HCT116 (cell line): ENCODE measurements around the gene ZMYM1. TPM values are rescaled to one million over a fixed set of nuclear protein-coding genes. Genes with fewer than 3 reads are reported as not detected.
"Not testable (repeated sequence)": the region's sequence is repeated elsewhere in the genome, so short reads cannot be mapped to it uniquely, and the experiment has no call there.

Experiments
- ATAC-seq: fragments of 200-7000 bp; cut with Tn5 transposase; 2 replicates; pipeline ENCODE4 v1.9.1; 2020; ENCODE audit warnings: mild to moderate bottlenecking, moderate library complexity
- BruUV-seq: library from RNA; stranded (reverse); fragments of 400-500 nt; replicated peaks from 2 replicates; lab custom pipeline; 2021; lab: Mats Ljungman, UMichigan
- CTCF ChIA-PET: fragments of 300-600 bp; sonication (Branson Sonifier 250); formaldehyde crosslinking; loops from one replicate; lab custom pipeline; 2021; ENCODE audit warnings: antibody characterized with exemption; lab: Charles Lee
- POLR2A ChIA-PET: fragments of 300-600, 350-600 bp; sonication (Branson Sonifier 250); formaldehyde crosslinking; loops from one replicate; lab custom pipeline; 2021; ENCODE audit warnings: antibody characterized with exemption; lab: Charles Lee
- RAD21 ChIA-PET, 2 experiments: fragments of 300-600 bp; sonication (Branson Sonifier 250); formaldehyde crosslinking; loops; one replicate each; lab custom pipeline; 2023; ENCODE audit warnings: low total read pairs in 2 of 2; ENCODE audit not compliant: uncharacterized antibody in 2 of 2, unreplicated experiment in 2 of 2, low non-redundant PET in 1 of 2; lab: Charles Lee
- DNase-seq: peaks from one replicate; pipeline ENCODE4 v3.0.0-alpha.2; 2010; ENCODE audit warnings: low read depth, low spot score
- H2AFZ ChIP-seq: fragments of 200-600 bp; shearing (Covaris generic), sonication (generic); 2 replicates; pipeline ENCODE4 v1.6.1; 2017; ENCODE audit warnings: low read depth, mixed run types, mixed read lengths, antibody characterized with exemption, low read length; ENCODE audit not compliant: poor library complexity, severe bottlenecking
- H3K27ac ChIP-seq: 2 replicates; pipeline ENCODE4 v1.5.1; 2012; ENCODE audit warnings: low read depth, low read length
- H3K27me3 ChIP-seq: fragments of 200-600 bp; sonication (generic); 2 replicates; pipeline ENCODE4 v1.6.1; 2016; ENCODE audit warnings: mixed run types, low read length, mixed read lengths; ENCODE audit not compliant: insufficient read depth
- H3K36me3 ChIP-seq, 2 experiments: fragments of 200-500 bp in 1 of 2; fragments of 200-600 bp in 1 of 2; sonication (Bioruptor generic) in 1 of 2; sonication (generic) in 1 of 2; 2 replicates each; pipeline versions ENCODE4 v1.5.1 to v1.6.1; 2014 to 2016; ENCODE audit warnings: low read length in 2 of 2, inconsistent platforms in 1 of 2, mixed read lengths in 1 of 2, mixed run types in 1 of 2; ENCODE audit not compliant: insufficient read depth in 2 of 2, control insufficient read depth in 1 of 2
- H3K4me1 ChIP-seq, 2 experiments: fragments of 200-600 bp in 1 of 2; sonication (generic) in 1 of 2; 2 replicates each; pipeline versions ENCODE4 v1.5.1 to v1.6.1; 2012 to 2017; ENCODE audit warnings: low read length in 2 of 2, inconsistent platforms in 1 of 2, mild to moderate bottlenecking in 1 of 2, mixed read lengths in 1 of 2, mixed run types in 1 of 2, moderate library complexity in 1 of 2; ENCODE audit not compliant: insufficient read depth in 2 of 2, control insufficient read depth in 1 of 2
- H3K4me2 ChIP-seq: fragments of 200-600 bp; sonication (generic); 2 replicates; pipeline ENCODE4 v1.6.1; 2017; ENCODE audit warnings: mixed run types, low read length, mixed read lengths
- H3K4me3 ChIP-seq, 2 experiments: fragments of 200-600 bp in 1 of 2; sonication (generic) in 1 of 2; replicated peaks in 1 of 2; 2 replicates each; pipeline ENCODE4 v1.5.1; 2011 to 2016; ENCODE audit warnings: low read length in 2 of 2, control low read depth in 1 of 2, low read depth in 1 of 2, mild to moderate bottlenecking in 1 of 2, mixed read lengths in 1 of 2, mixed run types in 1 of 2
- H3K79me2 ChIP-seq: fragments of 200-600 bp; sonication (generic); 2 replicates; pipeline ENCODE4 v1.6.1; 2017; ENCODE audit warnings: mild to moderate bottlenecking, mixed run types, low read length, moderate library complexity, mixed read lengths; ENCODE audit not compliant: insufficient read depth
- H3K9ac ChIP-seq: fragments of 200-600 bp; sonication (generic); 2 replicates; pipeline ENCODE4 v1.6.1; 2016; ENCODE audit warnings: low read length, mixed read lengths
- H3K9me2 ChIP-seq: fragments of 200-600 bp; sonication (generic), shearing (Covaris generic); 2 replicates; pipeline ENCODE4 v1.6.1; 2017; ENCODE audit warnings: mixed run types, mild to moderate bottlenecking, moderate library complexity; ENCODE audit not compliant: insufficient read depth
- H3K9me3 ChIP-seq, 2 experiments: fragments of 200-500 bp in 1 of 2; fragments of 200-600 bp in 1 of 2; sonication (Bioruptor generic) in 1 of 2; sonication (generic) in 1 of 2; 2 replicates each; pipeline ENCODE4 v1.6.1; 2014 to 2017; ENCODE audit warnings: low read length in 2 of 2, mixed read lengths in 2 of 2, inconsistent platforms in 1 of 2, low read depth in 1 of 2, mild to moderate bottlenecking in 1 of 2, mixed run types in 1 of 2, moderate library complexity in 1 of 2; ENCODE audit not compliant: control insufficient read depth in 1 of 2, insufficient read depth in 1 of 2
- H4K20me1 ChIP-seq: fragments of 200-600 bp; sonication (generic), shearing (Covaris generic); 2 replicates; pipeline ENCODE4 v1.6.1; 2017; ENCODE audit warnings: mixed run types, mild to moderate bottlenecking, moderate library complexity; ENCODE audit not compliant: insufficient read depth
- ATF3 ChIP-seq: IDR thresholded peaks from 2 replicates; pipeline ENCODE4 v1.6.1; 2012
- CBX3 ChIP-seq: IDR thresholded peaks from 2 replicates; pipeline ENCODE4 v1.6.1; 2012; ENCODE audit warnings: low read depth
- EGR1 ChIP-seq: IDR thresholded peaks from 2 replicates; pipeline ENCODE4 v1.6.1; 2012; ENCODE audit warnings: low read depth
- ELF1 ChIP-seq: IDR thresholded peaks from 2 replicates; pipeline ENCODE4 v1.6.1; 2012; ENCODE audit warnings: low read depth, borderline replicate concordance
- EZH2phosphoT487 ChIP-seq: fragments of 200-600 bp; IDR thresholded peaks from 2 replicates; pipeline ENCODE4 v1.6.1; 2018; ENCODE audit warnings: antibody characterized with exemption, borderline replicate concordance
- FOSL1 ChIP-seq: IDR thresholded peaks from 2 replicates; pipeline ENCODE4 v1.6.1; 2012; ENCODE audit warnings: low read depth
- JUND ChIP-seq: IDR thresholded peaks from 2 replicates; pipeline ENCODE4 v1.6.1; 2012
- POLR2A ChIP-seq: IDR thresholded peaks from 2 replicates; pipeline ENCODE4 v1.7.0; 2011; ENCODE audit warnings: borderline replicate concordance; ENCODE audit not compliant: insufficient read depth, insufficient read length; ENCODE audit errors: extremely low read depth
- POLR2AphosphoS5 ChIP-seq: IDR thresholded peaks from 2 replicates; pipeline ENCODE4 v1.6.1; 2011; ENCODE audit warnings: mild to moderate bottlenecking, low read depth, low read length, moderate library complexity
- RAD21 ChIP-seq: IDR thresholded peaks from 2 replicates; pipeline ENCODE4 v1.6.1; 2012; ENCODE audit warnings: low read depth, mild to moderate bottlenecking
- REST ChIP-seq: IDR thresholded peaks from 2 replicates; pipeline ENCODE4 v1.6.1; 2012; ENCODE audit warnings: low read depth
- SIN3A ChIP-seq: IDR thresholded peaks from 2 replicates; pipeline ENCODE4 v1.6.1; 2012; ENCODE audit warnings: low read depth
- SP1 ChIP-seq: IDR thresholded peaks from 2 replicates; pipeline ENCODE4 v1.6.1; 2012; ENCODE audit warnings: low read depth
- YY1 ChIP-seq: IDR thresholded peaks from 2 replicates; pipeline ENCODE4 v1.6.1; 2011; ENCODE audit warnings: low read length, low read depth, moderate library complexity, mild to moderate bottlenecking; ENCODE audit not compliant: insufficient replicate concordance; ENCODE audit errors: extremely low read depth
- ZBTB33 ChIP-seq: IDR thresholded peaks from 2 replicates; pipeline ENCODE4 v1.6.1; 2011; ENCODE audit warnings: mild to moderate bottlenecking, low read length, moderate library complexity; ENCODE audit not compliant: insufficient replicate concordance; ENCODE audit errors: extremely low read depth
- ZFX ChIP-seq: fragments of 450-650 bp; IDR thresholded peaks from 2 replicates; pipeline ENCODE4 v1.6.1; 2017
- intact Hi-C: fragments of 100-400 bp; cut with micrococcal nuclease; formaldehyde crosslinking; loops from 2 replicates; pipeline ENCODE4 v1.10.0; 2022
- total RNA-seq: library from RNA; stranded (reverse); gene quantifications from one replicate; pipeline ENCODE4 v1.2.1, GENCODE V29; 2021; ENCODE audit not compliant: unreplicated experiment

Gene ZMYM1
- total RNA-seq, 1 experiment from 2014 or later, result 37.6 TPM

GRCh38 chr1:35142728-35143127 is 63.5 kb downstream of the ZMYM1 start:
- BruUV-seq, H3K36me3 ChIP-seq, RAD21 ChIA-PET, POLR2A ChIA-PET, DNase-seq, ATAC-seq, CTCF ChIA-PET, H3K4me3 ChIP-seq, intact Hi-C loops, H3K79me2 ChIP-seq, H3K9me3 ChIP-seq, H3K27me3 ChIP-seq, H3K4me1 ChIP-seq, H4K20me1 ChIP-seq, H2AFZ ChIP-seq, H3K9me2 ChIP-seq, H3K4me2 ChIP-seq, H3K27ac ChIP-seq, H3K9ac ChIP-seq: not testable (repeated sequence)

GRCh38 chr1:35143737-35144508 is 64.7 kb downstream of the ZMYM1 start:
- DNase-seq (no peak), ATAC-seq (no peak)
- CTCF ChIA-PET, result no interaction called here
- POLR2A ChIA-PET, result no interaction called here
- no TSS peak for BruUV-seq
- Histone ChIP-seq H3K9me3 (no peaks in the 10 kb centered on the region), H3K4me3 (no peak overlapping the region), H3K27ac (no peak overlapping the region), H3K4me2 (no peak overlapping the region), H4K20me1 (no peaks in the 10 kb centered on the region), H3K36me3 (no peaks in the 10 kb centered on the region), H3K9me2 (no peaks in the 10 kb centered on the region), H3K27me3 (no peaks in the 10 kb centered on the region), H3K79me2 (no peaks in the 10 kb centered on the region), H3K4me1 (no peaks in the 10 kb centered on the region), H2AFZ (no peak overlapping the region), H3K9ac (no peak overlapping the region)
- RAD21 ChIA-PET, result no interaction called here
- intact Hi-C loops, result no loop called here
- no peak for TF ChIP-seq POLR2AphosphoS5
- no peak for TF ChIP-seq REST
- no peak for TF ChIP-seq ZBTB33
- no peak for TF ChIP-seq CBX3
- no peak for TF ChIP-seq FOSL1
- TF ChIP-seq YY1, result no peak
- TF ChIP-seq EGR1, result no peak
- TF ChIP-seq ATF3, result no peak
- TF ChIP-seq SP1, result no peak
- no peak for TF ChIP-seq ELF1
- TF ChIP-seq RAD21, result no peak
- no peak for TF ChIP-seq JUND
- TF ChIP-seq SIN3A, result no peak
- TF ChIP-seq EZH2phosphoT487, result no peak
- no peak for TF ChIP-seq ZFX
- TF ChIP-seq POLR2A, result no peak
